Measurements from ENCODE around the gene GIGYF2.
"Not testable (repeated sequence)": the region's sequence is repeated elsewhere in the genome, so short reads cannot be mapped to it uniquely, and the experiment has no call there.

GIGYF2 gene

GRCh38 chr2:232697059-232697806, at the start of gene GIGYF2:
GIGYF2 (plus strand) TSS chr2:232697331; CDS start chr2:232735198, 37,867 bp downstream.
- DNase-seq = peak; percentile 94

GRCh38 chr2:232649033-232649432, 48.1 kb upstream of the GIGYF2 start:
- DNase-seq = no peak

GRCh38 chr2:232652505-232652851, 44.7 kb upstream of the GIGYF2 start:
- DNase-seq = no peak

- no peak for DNase-seq
These were observed 43.7 kb upstream of the GIGYF2 start for GRCh38 chr2:232653441-232653840.

- DNase-seq = no peak
These were observed 41.7 kb upstream of the GIGYF2 start for GRCh38 chr2:232655392-232655791.

GRCh38 chr2:232658217-232658785, 38.8 kb upstream of the GIGYF2 start:
- no peak for DNase-seq

GRCh38 chr2:232659359-232659758, 37.8 kb upstream of the GIGYF2 start:
- no peak for DNase-seq

GRCh38 chr2:232662486-232663260, 34.5 kb upstream of the GIGYF2 start:
- no peak for DNase-seq

- DNase-seq = no peak
These were observed 30.9 kb upstream of the GIGYF2 start for GRCh38 chr2:232666051-232666805.

- no peak for DNase-seq
These were observed 29.0 kb upstream of the GIGYF2 start for GRCh38 chr2:232667989-232668583.

GRCh38 chr2:232668805-232669444, 28.2 kb upstream of the GIGYF2 start:
- no peak for DNase-seq

- no peak for DNase-seq
These were observed 24.5 kb upstream of the GIGYF2 start for GRCh38 chr2:232672588-232672987.

- no peak for DNase-seq
These were observed 22.6 kb upstream of the GIGYF2 start for GRCh38 chr2:232674491-232674890.

GRCh38 chr2:232675381-232675780, 21.8 kb upstream of the GIGYF2 start:
- no peak for DNase-seq

GRCh38 chr2:232680006-232680405, 17.1 kb upstream of the GIGYF2 start:
- DNase-seq = no peak

GRCh38 chr2:232681527-232681926, 15.6 kb upstream of the GIGYF2 start:
- no peak for DNase-seq

GRCh38 chr2:232683368-232683767, 13.8 kb upstream of the GIGYF2 start:
- DNase-seq = no peak

GRCh38 chr2:232685391-232685790, 11.7 kb upstream of the GIGYF2 start:
- DNase-seq = not testable (repeated sequence)

- no peak for DNase-seq
These were observed 9.6 kb upstream of the GIGYF2 start for GRCh38 chr2:232687382-232688160.

- no peak for DNase-seq
These were observed 8.9 kb upstream of the GIGYF2 start for GRCh38 chr2:232688201-232688600.

- no peak for DNase-seq
These were observed 7.8 kb upstream of the GIGYF2 start for GRCh38 chr2:232689152-232689910.

Measured in CD4-positive, alpha-beta T cell treated with Interleukin-21 for 1 hour (primary cell).